K562 (cell line): ENCODE results near the gene SUMF1. TPM values are rescaled to one million over a fixed set of nuclear protein-coding genes. Genes with fewer than 3 reads are reported as not detected.

Experiments used
- BCOR ChIP-seq: fragments of 450-650 bp; IDR thresholded peaks from 2 replicates; pipeline ENCODE4 v1.6.1; 2016
- CBX3 ChIP-seq, 2 experiments: IDR thresholded peaks; 1 replicate in 1 of 2; 2 replicates in 1 of 2; pipeline ENCODE4 v1.6.1; 2012; ENCODE audit warnings: inconsistent platforms in 2 of 2, low read length in 2 of 2, borderline replicate concordance in 1 of 2, control low read depth in 1 of 2
- CEBPB ChIP-seq: fragments of 450-650 bp; IDR thresholded peaks from 2 replicates; pipeline ENCODE4 v1.6.1; 2016; ENCODE audit warnings: missing genetic modification characterization, missing compliant biosample characterization
- E2F8 ChIP-seq: fragments of 450-650 bp; IDR thresholded peaks from 2 replicates; pipeline ENCODE4 v1.7.1; 2018; ENCODE audit warnings: mild to moderate bottlenecking, low read depth; ENCODE audit not compliant: partially characterized antibody
- HDAC6 ChIP-seq: IDR thresholded peaks from 2 replicates; pipeline ENCODE4 v1.6.1; 2012; ENCODE audit warnings: low read depth, mild to moderate bottlenecking, control low read depth, inconsistent platforms, low read length, moderate library complexity
- KAT7 ChIP-seq: sonication (generic); formaldehyde crosslinking; IDR thresholded peaks from 2 replicates; pipeline ENCODE4 v1.8.0; 2022; ENCODE audit warnings: missing genetic modification reagents, mild to moderate bottlenecking, borderline replicate concordance
- L3MBTL2 ChIP-seq: fragments of 450-650 bp; IDR thresholded peaks from 2 replicates; pipeline ENCODE4 v1.6.1; 2016; ENCODE audit warnings: mild to moderate bottlenecking, moderate library complexity
- MBD2 ChIP-seq: sonication (generic); IDR thresholded peaks from 2 replicates; pipeline ENCODE4 v1.6.1; 2016; ENCODE audit warnings: low read depth, borderline replicate concordance
- PHF21A ChIP-seq: fragments of 450-650 bp; IDR thresholded peaks from 2 replicates; pipeline ENCODE4 v1.6.1; 2017; ENCODE audit warnings: low read depth, borderline replicate concordance
- PML ChIP-seq: IDR thresholded peaks from 2 replicates; pipeline ENCODE4 v1.6.1; 2012; ENCODE audit warnings: low read length, inconsistent platforms
- PPARD ChIP-seq: fragments of 250-450 bp; sonication (Bioruptor Pico); IDR thresholded peaks from 2 replicates; pipeline ENCODE4 v1.8.0; 2022; ENCODE audit warnings: inconsistent platforms, mild to moderate bottlenecking, moderate library complexity
- SMARCA5 ChIP-seq: fragments of 450-650 bp; IDR thresholded peaks from 2 replicates; pipeline ENCODE4 v1.6.1; 2016
- STAT5B ChIP-seq: fragments of 250-450 bp; sonication (Bioruptor Pico); IDR thresholded peaks from 2 replicates; pipeline ENCODE4 v1.8.0; 2021; ENCODE audit warnings: mild to moderate bottlenecking, inconsistent platforms
- XRCC5 ChIP-seq: fragments of 200-400 bp; formaldehyde crosslinking; IDR thresholded peaks from 2 replicates; pipeline ENCODE4 v1.6.1; 2017; ENCODE audit warnings: low read depth, mild to moderate bottlenecking, low read length
- ZBTB43 ChIP-seq: sonication (generic); formaldehyde crosslinking; IDR thresholded peaks from 2 replicates; pipeline ENCODE4 v1.8.0; 2023; ENCODE audit warnings: mild to moderate bottlenecking, missing genetic modification reagents
- ZBTB8A ChIP-seq: fragments of 450-650 bp; IDR thresholded peaks from 2 replicates; pipeline ENCODE4 v1.6.1; 2018; ENCODE audit warnings: mild to moderate bottlenecking, moderate library complexity; ENCODE audit not compliant: partially characterized antibody
- ZNF133 ChIP-seq: fragments of 250-450 bp; sonication (Bioruptor Pico); IDR thresholded peaks from 2 replicates; pipeline ENCODE4 v1.4.0; 2020; ENCODE audit warnings: mild to moderate bottlenecking
- ZNF217 ChIP-seq: sonication (generic); formaldehyde crosslinking; IDR thresholded peaks from 2 replicates; pipeline ENCODE4 v1.8.0; 2022; ENCODE audit warnings: mild to moderate bottlenecking, missing genetic modification reagents
- ZNF644 ChIP-seq: fragments of 200-800 bp; sonication (Bioruptor generic); IDR thresholded peaks from 2 replicates; pipeline ENCODE4 v1.6.1; 2016; ENCODE audit warnings: low read depth, missing genetic modification characterization, missing compliant biosample characterization
- polyA plus RNA-seq, 8 experiments: library from polyadenylated mRNA; depleted of rRNA in 4 of 8; stranded (reverse) in 5 of 8; unstranded in 3 of 8; fragments of >200 nt; fragmentation: Nextera tagmentation in 2 of 8; fragmentation: Illumina TruSeq in 1 of 8; extraction: Ambion mirVana in 2 of 8; extraction: Trizol in 1 of 8; gene quantifications; 2 replicates each; pipeline versions ENCODE4 v1.2.1 to v1.2.3, GENCODE V29; 2011 to 2014; ENCODE audit warnings: inconsistent platforms in 1 of 8, missing spikeins in 1 of 8
- total RNA-seq, 7 experiments: library from RNA; depleted of rRNA in 6 of 7; stranded (reverse); fragments of >200 nt in 6 of 7; fragmentation: Illumina TruSeq in 2 of 7; extraction: Trizol in 2 of 7; gene quantifications; 2 replicates each; pipeline versions ENCODE4 v1.2.1 to v1.2.3, GENCODE V29; 2011 to 2021; ENCODE audit warnings: low replicate concordance in 1 of 7
- TF ChIP-seq, protein P1 (sequence below): fragments of 450-650 bp; IDR thresholded peaks from 2 replicates; pipeline ENCODE4 v1.6.1; 2017; ENCODE audit warnings: antibody characterized with exemption
- TF ChIP-seq, protein P2 (sequence below): sonication (generic); formaldehyde crosslinking; IDR thresholded peaks from 2 replicates; pipeline ENCODE4 v1.8.1; 2023; ENCODE audit warnings: mild to moderate bottlenecking, missing genetic modification reagents
- TF ChIP-seq, protein P3 (sequence below): fragments of 250-450 bp; sonication (Bioruptor Pico); IDR thresholded peaks from 2 replicates; pipeline ENCODE4 v1.8.0; 2021; ENCODE audit warnings: moderate library complexity, mild to moderate bottlenecking, inconsistent platforms

SUMF1 gene
- total and polyA plus RNA-seq, 9 of the 15 experiments (the other 6 are each of a cell fraction or from before 2014, with no cell fraction given) = 1.3 to 7.4 (median 4.2) TPM

DNA sequence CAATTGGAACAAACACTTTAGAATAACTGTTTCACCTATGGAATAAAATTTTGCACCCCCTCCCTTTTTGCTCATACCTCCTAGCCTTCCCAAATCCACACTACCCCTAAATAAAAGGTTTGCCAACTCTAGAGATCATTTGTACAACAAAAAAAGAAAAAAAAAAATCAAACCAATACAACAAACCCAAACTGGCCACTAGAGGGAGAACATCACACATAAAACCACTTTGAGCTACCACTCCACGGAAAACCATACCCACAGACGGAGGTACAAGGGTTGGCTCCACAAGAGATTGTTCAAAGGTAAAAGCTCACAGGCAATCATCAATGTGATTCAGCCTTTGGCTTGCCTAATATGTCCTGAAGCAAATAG lies 116.3 kb downstream of the SUMF1 start (continued):
- TF ChIP-seq HDAC6 (no peak), XRCC5 (0 out of 2 replicates have a peak, but pooled peaks have one; percentile 38), L3MBTL2 (no peak), PML (no peak), PPARD (CRISPR knock-in tag) (no peak), E2F8 (peak; percentile 15), BCOR (no peak; the same call in 1 of the 2 replicates), STAT5B (CRISPR knock-in tag) (no peak), CEBPB (tag) (no peak), MBD2 (no peak), ZNF644 (tag) (no peak), SMARCA5 (peak; percentile 47; the same call in 1 of the 2 replicates), CBX3 (IDR thresholded peaks at IDR 0.05; ENCODE audit: borderline replicate concordance in 1 of 2, low read length in 2 of 2) (no peak), PHF21A (no peak), ZNF217 (no peak), KAT7 (no peak), ZBTB8A (no peak), ZNF133 (CRISPR knock-in tag) (no peak), ZBTB43 (CRISPR knock-in tag) (no peak)
- TF ChIP-seq, protein P1, sequence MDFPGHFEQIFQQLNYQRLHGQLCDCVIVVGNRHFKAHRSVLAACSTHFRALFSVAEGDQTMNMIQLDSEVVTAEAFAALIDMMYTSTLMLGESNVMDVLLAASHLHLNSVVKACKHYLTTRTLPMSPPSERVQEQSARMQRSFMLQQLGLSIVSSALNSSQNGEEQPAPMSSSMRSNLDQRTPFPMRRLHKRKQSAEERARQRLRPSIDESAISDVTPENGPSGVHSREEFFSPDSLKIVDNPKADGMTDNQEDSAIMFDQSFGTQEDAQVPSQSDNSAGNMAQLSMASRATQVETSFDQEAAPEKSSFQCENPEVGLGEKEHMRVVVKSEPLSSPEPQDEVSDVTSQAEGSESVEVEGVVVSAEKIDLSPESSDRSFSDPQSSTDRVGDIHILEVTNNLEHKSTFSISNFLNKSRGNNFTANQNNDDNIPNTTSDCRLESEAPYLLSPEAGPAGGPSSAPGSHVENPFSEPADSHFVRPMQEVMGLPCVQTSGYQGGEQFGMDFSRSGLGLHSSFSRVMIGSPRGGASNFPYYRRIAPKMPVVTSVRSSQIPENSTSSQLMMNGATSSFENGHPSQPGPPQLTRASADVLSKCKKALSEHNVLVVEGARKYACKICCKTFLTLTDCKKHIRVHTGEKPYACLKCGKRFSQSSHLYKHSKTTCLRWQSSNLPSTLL = no peak
- TF ChIP-seq, protein P2, sequence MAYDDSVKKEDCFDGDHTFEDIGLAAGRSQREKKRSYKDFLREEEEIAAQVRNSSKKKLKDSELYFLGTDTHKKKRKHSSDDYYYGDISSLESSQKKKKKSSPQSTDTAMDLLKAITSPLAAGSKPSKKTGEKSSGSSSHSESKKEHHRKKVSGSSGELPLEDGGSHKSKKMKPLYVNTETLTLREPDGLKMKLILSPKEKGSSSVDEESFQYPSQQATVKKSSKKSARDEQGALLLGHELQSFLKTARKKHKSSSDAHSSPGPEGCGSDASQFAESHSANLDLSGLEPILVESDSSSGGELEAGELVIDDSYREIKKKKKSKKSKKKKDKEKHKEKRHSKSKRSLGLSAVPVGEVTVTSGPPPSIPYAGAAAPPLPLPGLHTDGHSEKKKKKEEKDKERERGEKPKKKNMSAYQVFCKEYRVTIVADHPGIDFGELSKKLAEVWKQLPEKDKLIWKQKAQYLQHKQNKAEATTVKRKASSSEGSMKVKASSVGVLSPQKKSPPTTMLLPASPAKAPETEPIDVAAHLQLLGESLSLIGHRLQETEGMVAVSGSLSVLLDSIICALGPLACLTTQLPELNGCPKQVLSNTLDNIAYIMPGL = no peak
- TF ChIP-seq, protein P3, sequence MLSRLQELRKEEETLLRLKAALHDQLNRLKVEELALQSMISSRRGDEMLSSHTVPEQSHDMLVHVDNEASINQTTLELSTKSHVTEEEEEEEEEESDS (CRISPR knock-in tag) = no peak
